ENCODE data around the gene ADAM17.

The ADAM17 gene

GRCh38 chr2:9539531-9539930, 16.1 kb downstream of the ADAM17 start:
- peak overlapping the region; percentile 47 for H3K27ac ChIP-seq (ENCODE audit: poor library complexity, severe bottlenecking)
- no peak overlapping the region for H3K4me3 ChIP-seq (ENCODE audit: severe bottlenecking)

GRCh38 chr2:9538000-9538507, 17.6 kb downstream of the ADAM17 start:
- Histone ChIP-seq H3K9me3 (ENCODE audit: severe bottlenecking) (no peaks in the 10 kb centered on the region), H3K4me1 (ENCODE audit: insufficient read depth, poor library complexity, severe bottlenecking) (peaks cover 27% of the 10 kb centered on the region), H3K27ac (ENCODE audit: poor library complexity, severe bottlenecking) (peak overlapping the region; percentile 47), H3K36me3 (ENCODE audit: low read depth) (peaks cover 36% of the 10 kb centered on the region), H3K27me3 (ENCODE audit: insufficient read depth, poor library complexity, severe bottlenecking) (no peaks in the 10 kb centered on the region), H3K4me3 (ENCODE audit: severe bottlenecking) (no peak overlapping the region)
- TF ChIP-seq, protein P1, sequence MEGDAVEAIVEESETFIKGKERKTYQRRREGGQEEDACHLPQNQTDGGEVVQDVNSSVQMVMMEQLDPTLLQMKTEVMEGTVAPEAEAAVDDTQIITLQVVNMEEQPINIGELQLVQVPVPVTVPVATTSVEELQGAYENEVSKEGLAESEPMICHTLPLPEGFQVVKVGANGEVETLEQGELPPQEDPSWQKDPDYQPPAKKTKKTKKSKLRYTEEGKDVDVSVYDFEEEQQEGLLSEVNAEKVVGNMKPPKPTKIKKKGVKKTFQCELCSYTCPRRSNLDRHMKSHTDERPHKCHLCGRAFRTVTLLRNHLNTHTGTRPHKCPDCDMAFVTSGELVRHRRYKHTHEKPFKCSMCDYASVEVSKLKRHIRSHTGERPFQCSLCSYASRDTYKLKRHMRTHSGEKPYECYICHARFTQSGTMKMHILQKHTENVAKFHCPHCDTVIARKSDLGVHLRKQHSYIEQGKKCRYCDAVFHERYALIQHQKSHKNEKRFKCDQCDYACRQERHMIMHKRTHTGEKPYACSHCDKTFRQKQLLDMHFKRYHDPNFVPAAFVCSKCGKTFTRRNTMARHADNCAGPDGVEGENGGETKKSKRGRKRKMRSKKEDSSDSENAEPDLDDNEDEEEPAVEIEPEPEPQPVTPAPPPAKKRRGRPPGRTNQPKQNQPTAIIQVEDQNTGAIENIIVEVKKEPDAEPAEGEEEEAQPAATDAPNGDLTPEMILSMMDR (IDR thresholded peaks at IDR 0.05; ENCODE audit: poor library complexity, severe bottlenecking) = no peak
- ATAC-seq (ENCODE audit: low read depth) (peak; percentile 86), DNase-seq (ENCODE audit: low spot score) (no peak)

More at GRCh38 chr2:9539531-9539930, 16.1 kb downstream of the ADAM17 start:
- no peaks in the 10 kb centered on the region for H3K9me3 ChIP-seq (ENCODE audit: severe bottlenecking)
- H3K36me3 ChIP-seq (ENCODE audit: low read depth) = peaks cover 27% of the 10 kb centered on the region
- TF ChIP-seq, protein P1 (IDR thresholded peaks at IDR 0.05; ENCODE audit: poor library complexity, severe bottlenecking) = no peak
- DNase-seq (ENCODE audit: low spot score) (no peak), ATAC-seq (ENCODE audit: low read depth) (no peak)
- H3K27me3 ChIP-seq (ENCODE audit: insufficient read depth, poor library complexity, severe bottlenecking) = no peaks in the 10 kb centered on the region
- peaks cover 27% of the 10 kb centered on the region for H3K4me1 ChIP-seq (ENCODE audit: insufficient read depth, poor library complexity, severe bottlenecking)

- no peaks in the 10 kb centered on the region for H3K9me3 ChIP-seq (ENCODE audit: severe bottlenecking)
- H3K4me1 ChIP-seq (ENCODE audit: insufficient read depth, poor library complexity, severe bottlenecking) = peaks cover 30% of the 10 kb centered on the region
- H3K4me3 ChIP-seq (ENCODE audit: severe bottlenecking) = no peak overlapping the region
- TF ChIP-seq, protein P1 (IDR thresholded peaks at IDR 0.05; ENCODE audit: poor library complexity, severe bottlenecking) = no peak
- H3K36me3 ChIP-seq (ENCODE audit: low read depth) = peaks cover 47% of the 10 kb centered on the region
- DNase-seq (ENCODE audit: low spot score) (no peak), ATAC-seq (ENCODE audit: low read depth) (no peak)
- H3K27me3 ChIP-seq (ENCODE audit: insufficient read depth, poor library complexity, severe bottlenecking) = no peaks in the 10 kb centered on the region
- H3K27ac ChIP-seq (ENCODE audit: poor library complexity, severe bottlenecking) = no peak overlapping the region
These were observed 19.1 kb downstream of the ADAM17 start for GRCh38 chr2:9536504-9536903.

- DNase-seq (ENCODE audit: low spot score) = no peak
- Histone ChIP-seq H3K4me3 (ENCODE audit: severe bottlenecking) (no peak overlapping the region), H3K9me3 (ENCODE audit: severe bottlenecking) (no peaks in the 10 kb centered on the region), H3K36me3 (ENCODE audit: low read depth) (peaks cover 51% of the 10 kb centered on the region), H3K27ac (ENCODE audit: poor library complexity, severe bottlenecking) (no peak overlapping the region), H3K4me1 (ENCODE audit: insufficient read depth, poor library complexity, severe bottlenecking) (peaks cover 25% of the 10 kb centered on the region), H3K27me3 (ENCODE audit: insufficient read depth, poor library complexity, severe bottlenecking) (no peaks in the 10 kb centered on the region)
- TF ChIP-seq, protein P1 (IDR thresholded peaks at IDR 0.05; ENCODE audit: poor library complexity, severe bottlenecking) = no peak
- no peak for ATAC-seq (ENCODE audit: low read depth)
These were observed 20.5 kb downstream of the ADAM17 start for GRCh38 chr2:9535177-9535576.

DNA sequence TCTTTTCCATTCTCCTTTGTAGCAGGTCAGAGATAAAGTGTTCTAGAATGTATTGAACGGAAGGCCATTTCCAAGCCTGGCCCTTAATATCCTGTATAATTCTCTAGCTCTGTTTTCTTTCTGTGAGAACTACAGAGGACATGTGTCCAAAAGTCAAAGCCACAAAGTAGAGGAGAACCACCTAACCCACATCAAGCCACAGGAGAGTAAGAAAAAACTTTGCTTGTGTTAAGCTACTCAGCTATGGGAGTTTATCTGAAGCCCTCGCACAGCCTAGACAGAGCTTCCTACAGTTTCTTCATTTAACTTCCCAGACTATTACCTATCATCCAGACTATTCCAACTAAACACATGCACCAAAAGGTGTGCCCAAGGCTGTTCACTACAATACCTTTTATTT, 22.0 kb downstream of the ADAM17 start:
- H3K4me1 ChIP-seq (ENCODE audit: insufficient read depth, poor library complexity, severe bottlenecking) = peaks cover 10% of the 10 kb centered on the region
- H3K36me3 ChIP-seq (ENCODE audit: low read depth) = peaks cover 63% of the 10 kb centered on the region

More for the DNA sequence above, 22.0 kb downstream of the ADAM17 start:
- ATAC-seq (ENCODE audit: low read depth) = no peak
- TF ChIP-seq, protein P1 (IDR thresholded peaks at IDR 0.05; ENCODE audit: poor library complexity, severe bottlenecking) = no peak
- Histone ChIP-seq H3K27ac (ENCODE audit: poor library complexity, severe bottlenecking) (no peak overlapping the region), H3K9me3 (ENCODE audit: severe bottlenecking) (no peaks in the 10 kb centered on the region), H3K27me3 (ENCODE audit: insufficient read depth, poor library complexity, severe bottlenecking) (no peaks in the 10 kb centered on the region), H3K4me3 (ENCODE audit: severe bottlenecking) (no peak overlapping the region)
- DNase-seq (ENCODE audit: low spot score) = no peak

Measured in RWPE2 (cell line).